GM21528 (cell line): Measurements from ENCODE around the gene TMEM63C.

ENCODE experiments used
- ATAC-seq: cut with Tn5 transposase; IDR thresholded peaks from one replicate; pipeline ENCODE4 v1.9.1; 2021; ENCODE audit warnings: mild to moderate bottlenecking, moderate library complexity; ENCODE audit not compliant: unreplicated experiment, low FRiP score

TMEM63C gene

DNA sequence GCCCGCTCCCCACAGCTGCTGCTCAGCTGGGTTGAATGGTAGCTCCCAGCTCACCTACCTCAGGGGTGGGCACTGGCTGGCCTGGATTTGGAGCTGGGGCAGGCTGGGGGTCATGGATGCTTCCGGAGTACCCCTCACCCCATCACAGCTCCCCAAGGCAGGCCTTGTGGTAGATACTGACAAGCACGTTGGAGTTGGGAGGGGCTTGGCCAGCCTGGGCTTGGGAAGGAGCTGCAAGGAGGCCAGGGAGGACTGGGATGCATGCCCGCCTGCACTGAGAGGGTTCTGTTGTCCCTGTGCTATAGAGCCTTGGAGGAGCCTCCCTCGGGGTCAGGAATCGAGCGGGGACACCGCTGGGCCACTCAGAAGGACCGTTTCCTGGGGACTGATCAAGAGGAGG, 14.2 kb downstream of the TMEM63C start:
- no peak for ATAC-seq

DNA sequence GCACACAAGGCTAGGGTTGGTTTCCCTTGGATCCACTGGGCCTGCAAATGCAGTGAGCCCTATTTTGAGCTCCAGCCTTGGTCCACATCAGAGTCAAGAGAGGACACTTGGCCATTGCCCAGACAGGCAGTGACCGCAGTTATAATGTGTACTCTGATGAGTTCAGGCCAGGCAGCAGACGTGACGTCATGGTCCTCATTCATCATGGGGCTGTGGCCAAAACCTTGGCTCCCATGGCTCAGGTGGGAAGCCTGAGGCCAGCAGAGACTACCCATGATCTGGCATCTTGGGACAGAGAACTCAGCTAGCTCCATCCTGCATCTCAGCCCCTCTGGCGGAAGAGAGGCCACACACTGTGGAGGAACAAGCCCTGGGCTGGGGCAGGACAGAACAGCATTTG, 16.4 kb downstream of the TMEM63C start:
- no peak for ATAC-seq

DNA sequence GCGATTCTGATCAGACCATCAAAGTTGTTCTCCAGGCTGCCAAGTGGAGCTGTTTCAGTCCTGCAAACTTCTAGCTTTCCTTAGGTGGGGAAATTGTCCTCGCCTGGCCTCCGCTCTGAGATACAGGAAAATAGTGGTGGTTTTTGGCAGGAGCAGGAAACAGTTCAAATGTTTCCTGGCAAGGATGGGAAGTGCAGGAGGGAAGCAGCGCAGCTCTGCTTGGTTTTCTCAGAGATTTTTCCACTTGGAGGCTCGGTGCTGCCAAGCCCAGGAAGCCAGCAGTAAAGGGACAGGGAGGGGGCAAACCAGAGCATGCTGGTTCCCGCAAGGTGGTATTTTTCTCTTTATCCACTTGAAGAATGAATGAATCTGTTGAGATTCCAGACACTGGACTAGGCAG, 17.0 kb downstream of the TMEM63C start:
- no peak for ATAC-seq

DNA sequence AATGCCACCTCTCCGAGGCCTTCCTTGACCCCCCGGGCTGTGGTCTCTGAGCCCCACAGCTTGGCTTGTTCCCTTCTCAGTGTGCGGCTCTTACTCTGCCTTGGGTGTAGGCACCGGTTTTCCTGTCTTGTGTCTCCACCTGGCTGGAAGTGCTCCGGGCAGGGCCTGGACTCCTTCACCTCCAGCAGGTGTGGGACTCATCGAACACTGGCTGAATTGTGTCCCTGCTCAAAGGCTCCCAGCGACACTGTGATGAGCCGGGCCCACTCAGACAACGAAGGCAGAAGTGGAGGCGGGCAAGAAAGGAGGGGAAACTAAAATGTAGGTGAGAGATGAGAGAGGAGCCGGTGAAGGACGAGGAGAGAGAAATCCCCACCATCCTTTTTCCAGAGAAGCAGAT, 18.0 kb downstream of the TMEM63C start:
- no peak for ATAC-seq

DNA sequence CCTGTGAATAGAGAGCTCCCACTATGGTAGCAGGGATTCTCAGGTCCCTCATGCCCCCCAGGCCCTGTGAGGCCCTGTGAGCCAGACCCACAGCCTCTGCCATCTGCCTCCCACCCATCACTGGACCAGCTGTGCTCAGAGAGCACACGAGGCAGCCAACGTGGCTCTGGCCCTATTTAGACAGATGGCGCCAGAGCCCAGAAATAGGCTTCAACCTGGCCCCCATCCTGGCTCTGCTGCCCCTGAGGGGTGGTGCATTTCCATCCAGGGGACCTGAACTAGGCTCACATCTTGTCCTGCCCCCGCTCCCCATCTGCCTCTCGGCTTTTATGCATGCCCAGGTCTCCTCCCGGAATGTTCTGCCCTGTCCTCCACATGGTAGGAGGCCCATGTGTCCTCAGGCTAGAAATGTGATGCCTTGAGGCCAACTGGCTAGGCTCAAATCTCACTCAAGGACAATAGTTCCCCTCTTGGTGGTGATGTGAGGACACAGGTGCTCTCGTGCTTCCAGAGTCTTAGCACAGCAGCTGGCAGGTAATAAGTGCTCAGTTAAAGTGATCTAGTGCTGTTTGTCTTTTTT, 18.9 kb downstream of the TMEM63C start:
- ATAC-seq: no peak

DNA sequence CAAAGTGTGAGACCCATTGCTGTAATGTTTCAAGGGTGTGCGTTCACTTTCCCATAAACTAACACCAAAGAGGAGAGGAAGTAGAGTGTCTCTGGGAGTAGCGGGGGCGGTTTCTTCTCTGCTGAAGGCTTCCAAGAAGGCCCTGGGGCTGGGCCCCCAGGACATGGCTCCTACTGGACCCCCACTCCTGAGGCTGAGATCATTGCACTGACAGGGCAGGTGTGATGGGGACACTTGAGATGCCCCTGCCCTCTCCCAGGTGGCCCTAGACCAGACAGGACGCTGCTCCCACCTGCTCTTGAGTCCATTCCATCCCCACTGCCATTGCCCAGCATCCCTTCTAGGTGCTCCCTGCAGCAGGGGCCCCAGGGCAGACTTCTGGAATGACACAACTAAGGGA, 20.1 kb downstream of the TMEM63C start:
- no peak for ATAC-seq

DNA sequence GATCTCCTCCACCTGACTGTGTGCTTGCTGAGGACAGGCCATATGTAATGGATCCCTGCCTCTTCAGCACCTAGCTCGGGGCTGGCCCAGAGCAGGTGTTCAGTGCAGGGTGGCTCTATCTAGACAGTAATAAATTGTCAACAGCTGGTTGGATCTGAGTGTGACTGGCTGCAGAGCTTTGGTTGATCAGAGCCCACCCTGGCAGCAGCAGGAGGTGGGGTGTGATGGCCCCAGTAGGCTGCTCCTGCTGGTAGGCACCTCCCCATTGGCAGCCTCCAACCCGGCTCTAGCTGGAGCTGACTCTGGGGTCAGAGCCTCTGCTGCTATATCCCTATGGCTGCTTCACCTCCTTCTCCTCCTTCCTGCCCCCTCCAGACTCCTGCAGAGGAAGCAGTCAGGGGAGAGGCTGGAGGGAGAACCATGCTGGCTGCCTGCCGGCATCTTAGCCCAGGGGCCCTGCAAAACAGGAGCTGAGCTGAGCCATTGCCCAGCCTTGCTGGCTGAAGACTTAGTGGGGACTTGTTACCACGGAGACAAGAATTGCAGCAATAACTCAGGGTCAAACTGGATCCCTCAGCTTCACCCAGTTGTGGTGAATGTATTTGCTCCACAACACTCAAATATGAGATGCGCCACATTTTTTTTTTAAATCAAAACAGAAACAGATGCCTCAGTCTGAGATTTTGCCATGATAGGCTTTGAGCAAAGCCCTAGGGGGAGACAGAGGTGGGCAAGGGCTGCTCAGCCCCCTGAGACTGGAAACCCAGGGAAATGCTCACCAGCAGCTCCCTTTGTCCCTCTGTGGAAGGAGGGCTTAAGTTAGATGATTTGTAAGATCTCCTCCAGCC, 22.2 kb downstream of the TMEM63C start:
- no peak for ATAC-seq

DNA sequence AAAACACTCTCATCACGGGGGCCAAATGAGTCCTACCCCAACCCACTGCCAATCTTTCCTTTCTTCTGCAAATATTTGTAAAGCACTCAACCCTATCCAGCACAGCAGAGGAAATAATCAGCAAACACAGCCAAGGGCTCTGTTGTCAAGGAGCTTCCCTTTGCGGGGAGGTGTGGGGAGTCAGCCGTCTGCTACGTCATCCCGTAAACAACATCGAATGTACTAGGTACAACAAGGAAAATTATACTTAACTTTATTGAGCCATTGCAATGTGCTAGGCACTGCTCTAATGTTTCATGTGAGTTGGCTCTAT, 22.8 kb downstream of the TMEM63C start:
- ATAC-seq: no peak

DNA sequence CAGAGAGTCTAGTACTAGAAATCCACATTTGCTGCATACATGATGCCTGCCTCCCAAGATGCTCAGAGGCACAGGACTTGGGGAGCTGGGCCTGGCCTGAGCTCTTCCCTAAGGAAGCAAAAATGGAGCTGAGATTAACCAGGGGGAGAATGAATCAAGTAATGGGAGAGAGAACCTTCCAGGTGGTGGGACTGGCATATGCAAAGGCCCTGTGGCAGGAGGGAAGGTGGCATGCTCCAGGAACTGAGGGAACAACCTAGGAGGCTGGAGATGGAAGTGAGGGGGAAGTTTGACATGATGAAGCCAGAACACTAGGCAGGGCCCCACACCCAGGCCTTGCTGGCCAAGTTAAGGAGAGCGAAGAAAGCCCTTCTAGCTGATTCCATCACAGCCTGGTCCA, 23.3 kb downstream of the TMEM63C start:
- ATAC-seq: no peak

DNA sequence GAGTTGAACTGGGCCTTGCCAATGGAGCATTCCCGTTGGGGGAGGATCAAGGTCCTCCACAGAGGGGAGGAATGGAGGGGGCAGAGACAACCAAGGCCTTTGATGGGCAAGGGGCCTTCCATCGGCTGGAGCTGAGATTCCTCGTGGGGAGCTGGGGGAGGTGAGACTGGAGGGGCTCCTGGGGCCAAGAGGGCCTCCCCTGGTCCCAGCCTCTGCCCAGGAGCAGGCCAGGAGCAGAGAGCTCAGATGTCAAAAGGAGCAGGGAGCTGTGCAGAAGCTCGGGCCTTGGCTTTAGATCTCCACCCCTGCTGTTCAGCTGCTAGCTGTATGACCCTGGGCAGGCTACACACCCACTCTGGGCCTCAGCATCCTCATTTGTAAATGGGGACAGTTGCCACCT, 24.0 kb downstream of the TMEM63C start:
- no peak for ATAC-seq

DNA sequence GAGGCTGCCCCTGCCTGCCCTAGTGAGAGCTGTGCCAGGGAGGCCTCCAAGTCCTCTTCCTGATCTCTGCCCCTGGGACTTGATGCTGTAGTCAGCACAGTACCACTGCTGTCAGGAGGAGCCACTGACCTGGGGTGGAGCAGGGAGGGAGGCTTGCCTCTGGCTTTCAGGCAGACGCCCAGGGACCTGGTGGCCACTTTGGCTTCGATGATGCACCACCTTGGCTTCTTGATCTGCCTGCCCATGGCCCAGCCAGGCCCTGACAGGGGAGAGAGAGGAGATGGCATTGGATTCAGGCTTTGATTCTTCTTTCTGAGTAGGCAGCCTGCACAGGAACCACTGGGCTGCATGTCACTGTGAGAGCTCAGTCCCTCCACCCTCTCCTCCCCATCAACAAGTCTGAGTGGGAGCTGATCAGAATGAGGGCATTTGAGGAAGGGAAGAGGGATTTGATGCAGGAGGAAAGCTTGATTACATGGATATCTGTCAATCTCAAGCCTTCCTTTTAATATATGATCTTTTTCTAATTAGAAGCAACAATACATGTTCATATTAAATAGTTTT, 24.7 kb downstream of the TMEM63C start:
- ATAC-seq: no peak

DNA sequence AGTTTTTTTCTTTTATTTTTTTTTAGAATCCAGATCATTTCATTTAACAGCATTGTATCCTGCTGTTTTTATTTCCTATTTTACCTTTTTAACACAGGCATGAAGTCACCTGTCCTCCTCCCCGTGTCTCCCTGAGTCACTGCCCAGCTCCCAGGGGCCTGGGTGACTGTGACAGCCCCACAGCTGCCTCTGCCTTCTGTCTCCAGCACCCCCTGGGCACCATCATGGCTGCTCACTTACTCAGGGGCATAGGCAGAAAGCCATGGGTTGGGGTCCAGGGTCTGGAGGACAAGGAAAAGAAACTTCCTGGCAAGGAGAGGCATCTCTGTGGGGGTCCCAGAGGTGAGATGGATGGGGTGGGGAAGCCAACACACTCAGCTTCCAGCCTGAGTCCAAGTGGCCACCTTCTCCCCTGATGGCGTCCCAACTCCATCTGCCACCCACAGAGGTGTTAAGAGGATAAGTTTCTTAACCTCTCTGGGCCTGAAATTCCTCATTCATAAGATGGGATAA, 25.3 kb downstream of the TMEM63C start:
- ATAC-seq: no peak

DNA sequence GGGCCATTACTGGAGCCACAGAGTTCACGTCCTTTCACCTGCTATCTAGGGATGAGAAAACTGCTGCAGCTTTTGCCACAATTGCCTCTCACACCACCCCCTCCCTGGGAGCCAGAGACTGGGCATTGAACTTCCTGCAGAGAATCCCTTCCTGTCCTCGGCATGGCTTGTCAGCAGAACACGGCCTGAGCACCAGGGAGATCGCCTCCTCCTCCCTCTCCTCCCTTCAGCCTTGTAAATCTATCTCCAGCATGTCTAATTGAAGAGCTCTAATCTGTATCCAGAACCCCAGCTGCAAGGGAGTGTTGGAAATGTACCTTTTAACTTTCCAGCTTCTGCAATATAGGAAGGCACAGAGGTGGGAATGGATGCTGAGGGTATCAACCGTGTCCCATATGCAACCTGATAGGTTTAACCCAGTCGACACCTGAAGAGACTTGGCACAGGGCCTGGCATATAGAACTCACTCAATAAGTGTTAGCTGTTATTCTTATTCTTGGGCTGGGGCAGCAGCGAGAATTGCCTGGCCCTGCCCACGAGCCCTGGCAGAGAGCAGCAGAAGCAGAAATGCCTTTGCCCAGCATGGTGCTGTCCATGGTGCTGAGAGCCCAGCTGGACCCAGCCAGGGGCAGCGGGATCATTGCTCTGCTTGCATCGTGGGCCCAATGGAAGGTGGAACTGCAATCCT, 26.8 kb downstream of the TMEM63C start:
- no peak for ATAC-seq

DNA sequence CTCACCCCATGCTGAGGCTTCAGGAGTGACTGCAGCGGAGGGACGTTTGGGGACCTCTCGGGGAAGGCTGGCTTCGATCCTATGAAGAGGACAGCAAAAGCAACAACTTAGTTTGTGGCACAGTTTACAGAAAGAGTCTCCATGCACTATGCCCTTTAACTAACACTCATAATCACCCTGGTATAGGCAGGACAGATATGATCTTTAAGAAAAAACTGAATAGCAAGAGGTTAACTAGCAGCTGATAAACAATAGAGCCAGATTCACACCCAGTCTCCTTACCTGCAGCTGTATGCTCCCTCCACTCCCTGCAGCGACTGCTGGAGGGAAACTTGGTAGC, 27.4 kb downstream of the TMEM63C start:
- no peak for ATAC-seq

DNA sequence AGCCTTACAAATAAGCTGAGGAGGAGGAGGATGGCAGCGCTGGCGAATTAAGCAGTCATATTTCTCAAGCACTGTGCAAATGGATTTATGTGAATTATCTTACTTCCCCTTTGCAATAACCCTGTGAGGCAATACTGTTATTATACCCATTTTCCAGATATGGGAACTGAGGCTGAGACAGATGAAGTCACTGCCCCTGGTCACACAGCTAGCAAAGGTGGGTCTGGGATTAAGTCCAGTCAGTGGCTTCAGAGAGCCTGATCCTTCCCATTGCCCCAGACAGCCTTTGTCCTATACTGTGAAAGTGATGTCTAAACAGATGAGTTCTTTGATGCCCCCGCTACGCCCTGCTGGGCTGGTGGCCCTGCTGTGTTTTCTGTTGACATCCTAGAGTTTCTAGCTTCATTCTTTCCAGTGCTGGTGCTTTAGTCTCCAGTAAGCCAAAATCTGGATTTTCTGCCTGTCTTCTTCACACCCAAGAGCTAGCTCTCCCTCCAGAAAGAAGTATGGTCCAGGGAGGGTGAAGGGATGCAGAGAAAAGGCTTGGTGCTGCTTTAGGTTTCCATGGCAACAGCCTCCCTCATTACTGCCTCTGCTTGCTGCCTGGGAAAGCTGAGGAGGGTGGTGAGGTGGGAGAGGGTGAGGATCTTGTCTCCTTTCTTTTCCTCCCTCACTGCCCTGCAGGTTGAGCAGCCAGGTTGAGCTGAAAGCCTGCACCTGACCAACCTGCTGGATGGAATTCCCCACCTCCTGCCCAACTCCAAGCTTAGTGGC, 30.7 kb downstream of the TMEM63C start:
- no peak for ATAC-seq

DNA sequence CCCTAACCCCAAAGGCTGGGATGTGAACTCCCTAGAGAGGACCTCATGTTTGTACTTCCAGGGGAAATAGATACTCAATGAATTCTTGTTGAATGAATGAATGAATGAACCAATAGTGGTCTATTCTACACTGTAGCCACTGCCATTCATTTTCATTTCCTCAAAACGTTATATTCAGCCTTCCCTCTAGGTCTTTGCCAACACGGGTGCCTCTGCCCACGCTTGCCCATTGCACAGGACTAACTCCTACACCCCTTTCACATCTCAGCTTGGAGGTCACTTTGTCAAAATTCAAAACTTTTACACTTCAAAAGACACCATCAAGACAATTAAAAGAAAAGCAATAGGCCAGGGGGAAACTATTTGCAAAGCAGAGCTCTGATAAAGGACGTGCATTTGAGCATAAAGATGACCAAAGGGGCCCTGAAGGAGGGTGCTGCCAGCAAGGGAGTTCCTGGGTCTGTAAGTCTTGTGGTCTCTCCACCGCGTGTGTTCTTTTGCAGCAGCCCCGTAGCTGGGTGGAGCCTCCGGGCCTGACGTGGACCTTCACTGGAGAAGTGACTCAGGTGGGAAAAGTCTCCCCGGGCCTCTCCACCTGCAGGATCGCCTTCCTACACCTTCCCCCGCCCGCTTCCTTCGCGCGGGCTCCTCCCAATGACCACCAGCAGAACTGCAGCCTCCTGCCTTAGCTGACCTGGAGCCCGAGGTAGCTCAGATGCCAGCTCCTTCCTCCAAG, 31.5 kb downstream of the TMEM63C start:
- no peak for ATAC-seq

DNA sequence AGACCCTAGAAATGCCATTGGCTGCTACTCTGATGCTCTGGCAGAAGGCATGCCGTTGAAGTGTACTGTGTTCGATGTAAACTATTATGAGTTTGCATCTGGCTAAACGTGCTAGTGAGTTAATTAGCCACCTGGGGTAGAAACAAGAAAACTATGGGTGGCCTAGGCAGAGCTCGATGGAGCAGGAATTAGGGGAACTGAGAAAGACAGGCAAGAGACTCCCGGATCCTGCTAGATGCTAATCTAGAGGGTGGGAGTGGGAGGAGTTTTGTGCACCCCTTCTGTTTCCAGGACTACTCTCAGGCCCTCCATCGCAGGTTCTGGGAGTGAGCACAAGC, 32.0 kb downstream of the TMEM63C start:
- ATAC-seq: no peak

DNA sequence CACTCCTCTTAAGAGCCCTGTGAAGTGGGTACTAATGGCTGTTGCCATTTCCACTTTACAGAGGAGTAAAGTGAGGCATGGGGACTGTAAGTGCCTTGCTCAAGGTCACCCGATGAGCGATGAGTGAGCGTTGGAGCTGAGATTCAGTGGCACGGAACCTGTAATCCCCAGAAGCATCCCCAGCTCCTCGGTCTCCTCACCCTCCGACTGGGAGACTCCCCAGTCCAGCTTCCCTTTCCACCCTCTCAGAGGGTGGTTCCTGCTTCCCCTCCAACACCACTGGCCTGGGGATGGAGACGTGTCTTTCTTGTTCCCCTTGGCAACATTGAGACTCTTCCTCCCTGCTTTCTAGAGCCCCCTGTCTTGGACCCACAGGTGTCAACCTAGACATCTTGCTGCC, 32.6 kb downstream of the TMEM63C start:
- ATAC-seq: no peak

DNA sequence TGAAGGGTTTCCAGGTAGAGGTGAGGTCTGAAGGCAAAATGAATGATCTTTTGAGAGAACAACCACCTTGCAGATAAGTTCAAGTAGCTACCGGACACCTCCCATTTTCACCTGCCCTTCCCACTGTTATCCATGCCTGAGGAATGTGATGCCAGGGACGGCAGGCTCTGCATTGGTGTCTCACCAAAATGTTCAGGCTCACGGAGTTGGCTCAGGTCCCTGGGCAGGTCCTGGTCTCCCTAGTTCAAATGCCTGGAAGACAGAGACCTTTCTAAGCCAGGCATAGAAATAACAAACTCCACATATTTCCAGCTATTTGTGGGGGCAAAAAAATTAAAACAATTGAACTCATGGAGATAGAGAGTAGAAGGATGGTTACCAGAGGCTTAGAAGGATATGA, 36.0 kb downstream of the TMEM63C start:
- no peak for ATAC-seq

DNA sequence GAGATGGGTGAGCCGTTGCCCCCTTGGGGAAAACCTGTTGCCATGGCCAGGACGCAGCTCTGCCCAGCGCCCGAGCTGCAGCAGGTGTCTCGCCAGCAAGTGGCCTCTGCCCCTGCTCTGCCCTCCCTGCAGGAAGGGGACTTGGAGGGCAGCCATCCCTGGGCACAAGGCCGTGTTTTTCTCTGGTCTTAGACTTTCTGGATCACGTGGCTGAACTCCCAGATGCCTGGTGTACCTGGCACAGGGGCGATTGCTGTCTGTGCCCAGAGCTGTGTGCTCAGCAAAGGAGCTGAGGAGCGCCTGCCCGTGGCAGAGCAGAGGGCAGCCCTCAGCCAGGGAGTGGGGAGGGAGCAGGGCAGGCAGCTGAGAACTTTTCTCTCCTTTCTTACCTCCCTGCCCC, 38.0 kb downstream of the TMEM63C start:
- ATAC-seq: no peak
